GM18498 (cell line): ENCODE measurements around the gene CST4.
"Not testable (repeated sequence)": the region's sequence is repeated elsewhere in the genome, so short reads cannot be mapped to it uniquely, and the experiment has no call there.

Source experiments
- ATAC-seq: cut with Tn5 transposase; IDR thresholded peaks from one replicate; pipeline ENCODE4 v1.9.1; 2021; ENCODE audit warnings: mild to moderate bottlenecking, moderate library complexity; ENCODE audit not compliant: unreplicated experiment

The CST4 gene

GRCh38 chr20:23645575-23645974, 43.3 kb downstream of the CST4 start:
- ATAC-seq: peak; percentile 54

GRCh38 chr20:23644164-23644563, 44.7 kb downstream of the CST4 start:
- no peak for ATAC-seq

GRCh38 chr20:23643659-23644058, 45.2 kb downstream of the CST4 start:
- ATAC-seq: no peak

GRCh38 chr20:23641936-23642751, 46.7 kb downstream of the CST4 start:
- ATAC-seq: no peak

- ATAC-seq: no peak
These were observed 47.9 kb downstream of the CST4 start for GRCh38 chr20:23640671-23641667.

- ATAC-seq: no peak
These were observed 48.7 kb downstream of the CST4 start for GRCh38 chr20:23640018-23640601.

GRCh38 chr20:23639490-23639958, 49.3 kb downstream of the CST4 start:
- no peak for ATAC-seq

GRCh38 chr20:23638309-23638708, 50.5 kb downstream of the CST4 start:
- ATAC-seq: no peak

- peak; percentile 67 for ATAC-seq
These were observed 51.3 kb downstream of the CST4 start, which contains the start of gene CST3 for GRCh38 chr20:23637282-23638221. Gene CST3, minus strand, starts transcription at chr20:23637955. Its CDS starts 93 bp downstream, at chr20:23637862.

- no peak for ATAC-seq
These were observed 51.9 kb downstream of the CST4 start for GRCh38 chr20:23636908-23637281.

- no peak for ATAC-seq
These were observed 52.5 kb downstream of the CST4 start for GRCh38 chr20:23636182-23636907.

- ATAC-seq: not testable (repeated sequence)
These were observed 53.1 kb downstream of the CST4 start for GRCh38 chr20:23635768-23636090.
